Measurements from ENCODE around the gene ORAI3.

- no peak for TF ChIP-seq CTCF (IDR thresholded peaks at IDR 0.05)
- TF ChIP-seq EP300 (IDR thresholded peaks at IDR 0.05): no peak
- TF ChIP-seq POLR2A (IDR thresholded peaks at IDR 0.05; ENCODE audit: low read length): no peak
- TF ChIP-seq ZSCAN20 (CRISPR knock-in tag; IDR thresholded peaks at IDR 0.05): no peak
- no peak for TF ChIP-seq SMC3 (IDR thresholded peaks at IDR 0.05)
- TF ChIP-seq CBX8 (IDR thresholded peaks at IDR 0.05): no peak
- no peak for TF ChIP-seq EHMT2 (IDR thresholded peaks at IDR 0.05; ENCODE audit: low read depth)
- no peak for TF ChIP-seq POLR2AphosphoS2 (conservative IDR thresholded peaks at IDR 0.05; ENCODE audit: low read length)
These were observed 44.3 kb downstream of the ORAI3 start for GRCh38 chr16:30992931-30993816.
